ENCODE measurements around the gene MAN1C1.

DNA sequence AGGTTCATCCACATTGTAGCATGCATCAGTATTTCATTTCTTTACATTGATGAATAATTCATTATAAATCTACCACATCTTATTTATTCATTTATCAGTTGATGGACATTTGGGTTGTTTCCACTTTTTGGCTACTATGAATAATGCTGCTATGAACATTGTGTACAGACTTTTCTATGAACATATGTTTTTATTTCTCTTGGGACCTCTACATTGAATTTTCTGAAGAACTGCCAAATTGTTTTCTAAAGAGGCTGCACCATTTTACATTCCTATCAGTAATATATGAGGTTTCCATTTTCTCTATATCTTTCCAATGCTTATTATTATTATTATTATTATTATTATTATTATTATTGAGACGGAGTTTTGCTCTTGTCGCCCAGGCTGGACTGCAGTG, 102.1 kb downstream of the MAN1C1 start:
- TF ChIP-seq, protein P1, sequence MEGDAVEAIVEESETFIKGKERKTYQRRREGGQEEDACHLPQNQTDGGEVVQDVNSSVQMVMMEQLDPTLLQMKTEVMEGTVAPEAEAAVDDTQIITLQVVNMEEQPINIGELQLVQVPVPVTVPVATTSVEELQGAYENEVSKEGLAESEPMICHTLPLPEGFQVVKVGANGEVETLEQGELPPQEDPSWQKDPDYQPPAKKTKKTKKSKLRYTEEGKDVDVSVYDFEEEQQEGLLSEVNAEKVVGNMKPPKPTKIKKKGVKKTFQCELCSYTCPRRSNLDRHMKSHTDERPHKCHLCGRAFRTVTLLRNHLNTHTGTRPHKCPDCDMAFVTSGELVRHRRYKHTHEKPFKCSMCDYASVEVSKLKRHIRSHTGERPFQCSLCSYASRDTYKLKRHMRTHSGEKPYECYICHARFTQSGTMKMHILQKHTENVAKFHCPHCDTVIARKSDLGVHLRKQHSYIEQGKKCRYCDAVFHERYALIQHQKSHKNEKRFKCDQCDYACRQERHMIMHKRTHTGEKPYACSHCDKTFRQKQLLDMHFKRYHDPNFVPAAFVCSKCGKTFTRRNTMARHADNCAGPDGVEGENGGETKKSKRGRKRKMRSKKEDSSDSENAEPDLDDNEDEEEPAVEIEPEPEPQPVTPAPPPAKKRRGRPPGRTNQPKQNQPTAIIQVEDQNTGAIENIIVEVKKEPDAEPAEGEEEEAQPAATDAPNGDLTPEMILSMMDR (conservative IDR thresholded peaks at IDR 0.05) = no peak
- TF ChIP-seq ZFX (IDR thresholded peaks at IDR 0.05) = no peak

All from C4-2B (cell line).